ENCODE data around the gene PBRM1.

DNA sequence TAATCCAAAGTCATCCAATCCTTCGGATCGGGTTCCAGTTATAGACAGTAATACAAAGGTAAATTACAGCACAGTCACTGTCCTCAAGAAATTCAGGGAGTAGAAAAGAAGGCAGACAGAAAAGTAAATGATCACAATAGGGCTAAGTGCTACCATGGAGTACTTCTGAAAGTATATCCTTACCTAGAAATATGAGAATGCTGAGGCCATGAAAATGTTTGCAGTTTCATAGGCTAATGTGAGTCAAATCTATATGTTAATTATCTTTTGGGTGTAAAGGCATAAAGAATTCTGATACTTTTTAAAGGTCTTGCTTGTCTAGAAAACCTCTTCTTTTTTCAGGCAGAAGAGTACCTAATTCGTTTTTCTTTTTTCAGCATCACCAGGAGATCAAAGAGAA lies 29.8 kb downstream of the PBRM1 start:
- TF ChIP-seq, protein P1, sequence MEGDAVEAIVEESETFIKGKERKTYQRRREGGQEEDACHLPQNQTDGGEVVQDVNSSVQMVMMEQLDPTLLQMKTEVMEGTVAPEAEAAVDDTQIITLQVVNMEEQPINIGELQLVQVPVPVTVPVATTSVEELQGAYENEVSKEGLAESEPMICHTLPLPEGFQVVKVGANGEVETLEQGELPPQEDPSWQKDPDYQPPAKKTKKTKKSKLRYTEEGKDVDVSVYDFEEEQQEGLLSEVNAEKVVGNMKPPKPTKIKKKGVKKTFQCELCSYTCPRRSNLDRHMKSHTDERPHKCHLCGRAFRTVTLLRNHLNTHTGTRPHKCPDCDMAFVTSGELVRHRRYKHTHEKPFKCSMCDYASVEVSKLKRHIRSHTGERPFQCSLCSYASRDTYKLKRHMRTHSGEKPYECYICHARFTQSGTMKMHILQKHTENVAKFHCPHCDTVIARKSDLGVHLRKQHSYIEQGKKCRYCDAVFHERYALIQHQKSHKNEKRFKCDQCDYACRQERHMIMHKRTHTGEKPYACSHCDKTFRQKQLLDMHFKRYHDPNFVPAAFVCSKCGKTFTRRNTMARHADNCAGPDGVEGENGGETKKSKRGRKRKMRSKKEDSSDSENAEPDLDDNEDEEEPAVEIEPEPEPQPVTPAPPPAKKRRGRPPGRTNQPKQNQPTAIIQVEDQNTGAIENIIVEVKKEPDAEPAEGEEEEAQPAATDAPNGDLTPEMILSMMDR (IDR thresholded peaks at IDR 0.05) = no peak
- TF ChIP-seq ZFX (IDR thresholded peaks at IDR 0.05; ENCODE audit: borderline replicate concordance) = no peak

Measured in 22Rv1 (cell line).